Caco-2 (cell line): ENCODE data around the gene SH3RF1. TPM values are rescaled to one million over a fixed set of nuclear protein-coding genes. Genes with fewer than 3 reads are reported as not detected.

ENCODE experiments used
- BruUV-seq: library from RNA; stranded (reverse); fragments of 400-500 nt; replicated peaks from 2 replicates; lab custom pipeline; 2021; lab: Mats Ljungman, UMichigan
- CTCF ChIA-PET: fragments of 300-600 bp; sonication (Branson Sonifier 250); formaldehyde crosslinking; loops from one replicate; lab custom pipeline; 2022; ENCODE audit warnings: antibody characterized with exemption; lab: Charles Lee
- POLR2A ChIA-PET: fragments of 300-600 bp; sonication (Branson Sonifier 250); formaldehyde crosslinking; loops from one replicate; lab custom pipeline; 2022; ENCODE audit warnings: antibody characterized with exemption; lab: Charles Lee
- DNase-seq, 2 experiments: peaks; one replicate each; pipeline versions ENCODE4 v3.0.0 to v3.0.0-alpha.2; 2020 to 2022
- H3K27me3 ChIP-seq: replicated peaks from 2 replicates; pipeline ENCODE4 v1.6.0; 2011; ENCODE audit warnings: low read length; ENCODE audit not compliant: control insufficient read depth, insufficient read depth
- H3K36me3 ChIP-seq: 2 replicates; pipeline ENCODE4 v1.5.1; 2011; ENCODE audit warnings: low read length; ENCODE audit not compliant: control insufficient read depth, insufficient read depth
- H3K4me1 ChIP-seq: fragments of 250-450 bp; sonication (Bioruptor Pico); 2 replicates; pipeline ENCODE4 v1.5.1; 2020; ENCODE audit warnings: mild to moderate bottlenecking
- H3K4me3 ChIP-seq: 2 replicates; pipeline ENCODE4 v1.5.1; 2011; ENCODE audit warnings: low read depth, mild to moderate bottlenecking, control low read depth, low read length
- H3K9me3 ChIP-seq: fragments of 250-450 bp; sonication (Bioruptor Pico); 2 replicates; pipeline ENCODE4 v1.5.1; 2020; ENCODE audit warnings: mild to moderate bottlenecking, moderate library complexity
- H3K27ac Mint-ChIP-seq: one replicate; pipeline ENCODE4 v1.8.0; 2022; ENCODE audit warnings: mixed read lengths; ENCODE audit not compliant: unreplicated experiment
- H3K27me3 Mint-ChIP-seq: one replicate; pipeline ENCODE4 v1.8.0; 2022; ENCODE audit warnings: mixed read lengths; ENCODE audit not compliant: insufficient read depth, unreplicated experiment
- H3K36me3 Mint-ChIP-seq: one replicate; pipeline ENCODE4 v1.8.0; 2022; ENCODE audit warnings: mild to moderate bottlenecking, mixed read lengths; ENCODE audit not compliant: insufficient read depth, unreplicated experiment
- H3K4me1 Mint-ChIP-seq: one replicate; pipeline ENCODE4 v1.8.0; 2022; ENCODE audit warnings: low read depth, mixed read lengths; ENCODE audit not compliant: unreplicated experiment
- H3K4me3 Mint-ChIP-seq: one replicate; pipeline ENCODE4 v1.8.0; 2022; ENCODE audit warnings: mild to moderate bottlenecking, moderate library complexity, mixed read lengths; ENCODE audit not compliant: unreplicated experiment
- H3K9me3 Mint-ChIP-seq: one replicate; pipeline ENCODE4 v1.8.0; 2022; ENCODE audit warnings: mixed read lengths; ENCODE audit not compliant: unreplicated experiment
- CTCF ChIP-seq, 2 experiments: fragments of 200-600 bp in 1 of 2; IDR thresholded peaks; 1 replicate in 1 of 2; 2 replicates in 1 of 2; pipeline versions ENCODE4 v1.5.1 to v1.8.0; 2011 to 2022; ENCODE audit warnings: antibody characterized with exemption in 1 of 2, control low read depth in 1 of 2, inconsistent platforms in 1 of 2, low read depth in 1 of 2, low read length in 1 of 2, mild to moderate bottlenecking in 1 of 2, moderate library complexity in 1 of 2; ENCODE audit not compliant: insufficient read depth in 1 of 2, severe bottlenecking in 1 of 2, unreplicated experiment in 1 of 2
- intact Hi-C: fragments of 100-400 bp; cut with micrococcal nuclease; formaldehyde crosslinking; loops from one replicate; pipeline ENCODE4 v1.10.0; 2022; ENCODE audit not compliant: unreplicated experiment
- total RNA-seq: library from RNA; stranded (reverse); gene quantifications from 2 replicates; pipeline ENCODE4 v1.2.3, GENCODE V29; 2022

Gene SH3RF1
- total RNA-seq, 1 experiment from 2014 or later, result 25.1 TPM

- no peaks in the 10 kb centered on the region for H3K27me3 ChIP-seq
- BruUV-seq, result no TSS peak
- Mint-ChIP-seq H3K27ac (no peak overlapping the region), H3K4me3 (no peak overlapping the region), H3K36me3 (no peaks in the 10 kb centered on the region), H3K27me3 (no peaks in the 10 kb centered on the region), H3K9me3 (no peaks in the 10 kb centered on the region), H3K4me1 (no peaks in the 10 kb centered on the region)
- no peak for TF ChIP-seq CTCF (IDR thresholded peaks at IDR 0.05; ENCODE audit: insufficient read depth in 1 of 2, low read depth in 1 of 2, low read length in 1 of 2, severe bottlenecking in 1 of 2, unreplicated experiment in 1 of 2)
- ChIA-PET POLR2A (no interaction called here), CTCF (no interaction called here)
- no peak overlapping the region for H3K4me3 ChIP-seq
- no peaks in the 10 kb centered on the region for H3K36me3 ChIP-seq
- H3K4me1 ChIP-seq, result no peaks in the 10 kb centered on the region
- intact Hi-C loops, result no loop called here
- DNase-seq, result no peak
- H3K9me3 ChIP-seq, result no peaks in the 10 kb centered on the region
Observed at GRCh38 chr4:169060391-169061091, 210.2 kb downstream of the SH3RF1 start.

GRCh38 chr4:169059306-169060211, 211.2 kb downstream of the SH3RF1 start:
- CTCF ChIA-PET, result no interaction called here
- DNase-seq, result no peak
- H3K4me3 Mint-ChIP-seq, result no peak overlapping the region
- no peaks in the 10 kb centered on the region for H3K9me3 Mint-ChIP-seq
- H3K4me1 Mint-ChIP-seq, result peaks cover 1% of the 10 kb centered on the region
- H3K4me1 ChIP-seq, result no peaks in the 10 kb centered on the region
- POLR2A ChIA-PET, result no interaction called here
- BruUV-seq, result no TSS peak
- no peak overlapping the region for H3K27ac Mint-ChIP-seq
- H3K9me3 ChIP-seq, result no peaks in the 10 kb centered on the region
- TF ChIP-seq CTCF (IDR thresholded peaks at IDR 0.05; ENCODE audit: insufficient read depth in 1 of 2, low read depth in 1 of 2, low read length in 1 of 2, severe bottlenecking in 1 of 2, unreplicated experiment in 1 of 2), result no peak
- H3K36me3 Mint-ChIP-seq, result no peaks in the 10 kb centered on the region
- H3K36me3 ChIP-seq, result no peaks in the 10 kb centered on the region
- H3K27me3 Mint-ChIP-seq, result no peaks in the 10 kb centered on the region
- H3K27me3 ChIP-seq, result no peaks in the 10 kb centered on the region
- intact Hi-C loops, result no loop called here
- H3K4me3 ChIP-seq, result no peak overlapping the region

- Mint-ChIP-seq H3K36me3 (no peaks in the 10 kb centered on the region), H3K27me3 (no peaks in the 10 kb centered on the region), H3K27ac (no peak overlapping the region), H3K9me3 (no peaks in the 10 kb centered on the region), H3K4me1 (peaks cover 7% of the 10 kb centered on the region), H3K4me3 (no peak overlapping the region)
- intact Hi-C loops, result no loop called here
- TF ChIP-seq CTCF (IDR thresholded peaks at IDR 0.05; ENCODE audit: insufficient read depth in 1 of 2, low read depth in 1 of 2, low read length in 1 of 2, severe bottlenecking in 1 of 2, unreplicated experiment in 1 of 2), result no peak
- no peaks in the 10 kb centered on the region for H3K36me3 ChIP-seq
- no peak for DNase-seq
- no TSS peak for BruUV-seq
- ChIA-PET CTCF (no interaction called here), POLR2A (no interaction called here)
- no peaks in the 10 kb centered on the region for H3K27me3 ChIP-seq
- H3K4me1 ChIP-seq, result no peaks in the 10 kb centered on the region
- no peak overlapping the region for H3K4me3 ChIP-seq
- H3K9me3 ChIP-seq, result no peaks in the 10 kb centered on the region
Observed at GRCh38 chr4:169058312-169058711, 212.4 kb downstream of the SH3RF1 start.
